Neuronal stem cell (in vitro differentiated cells): ENCODE data around the gene CPN2.

ENCODE experiments used
- DNase-seq: peaks from one replicate; pipeline ENCODE4 v3.0.0-alpha.2; 2013; ENCODE audit warnings: low spot score
- H2AFZ ChIP-seq: one replicate; pipeline ENCODE4 v1.6.1; 2013; ENCODE audit warnings: mild to moderate bottlenecking, low read length, inconsistent platforms
- H2AK5ac ChIP-seq: 2 replicates; pipeline ENCODE4 v1.6.1; 2013; ENCODE audit warnings: low read depth, mild to moderate bottlenecking, inconsistent platforms, low read length, moderate library complexity, mixed read lengths
- H2BK120ac ChIP-seq: 2 replicates; pipeline ENCODE4 v1.6.1; 2013; ENCODE audit warnings: low read depth, mild to moderate bottlenecking, inconsistent platforms, low read length, moderate library complexity, mixed read lengths
- H2BK12ac ChIP-seq: one replicate; pipeline ENCODE4 v1.6.1; 2013; ENCODE audit warnings: low read length, inconsistent platforms
- H2BK15ac ChIP-seq: 2 replicates; pipeline ENCODE4 v1.6.1; 2013; ENCODE audit warnings: mild to moderate bottlenecking, low read length, inconsistent platforms, mixed read lengths
- H2BK5ac ChIP-seq: one replicate; pipeline ENCODE4 v1.6.1; 2013; ENCODE audit warnings: inconsistent platforms, mild to moderate bottlenecking, low read length, moderate library complexity
- H3K14ac ChIP-seq: one replicate; pipeline ENCODE4 v1.6.1; 2013; ENCODE audit warnings: low read length, inconsistent platforms
- H3K18ac ChIP-seq: 2 replicates; pipeline ENCODE4 v1.6.1; 2013; ENCODE audit warnings: low read length, inconsistent platforms
- H3K23ac ChIP-seq: 2 replicates; pipeline ENCODE4 v1.6.1; 2013; ENCODE audit warnings: low read depth, mild to moderate bottlenecking, mixed read lengths, low read length, inconsistent platforms; ENCODE audit not compliant: poor library complexity
- H3K27ac ChIP-seq: replicated peaks from 3 replicates; pipeline ENCODE4 v1.5.1; 2013; ENCODE audit warnings: low read length, inconsistent platforms
- H3K27me3 ChIP-seq, 3 experiments: 2 replicates each; pipeline ENCODE4 v1.6.1; 2013; ENCODE audit warnings: low read length in 3 of 3, mild to moderate bottlenecking in 2 of 3, inconsistent platforms in 1 of 3, low read depth in 1 of 3, mixed read lengths in 1 of 3, moderate library complexity in 1 of 3; ENCODE audit not compliant: control insufficient read depth in 3 of 3, insufficient read depth in 3 of 3
- H3K36me3 ChIP-seq, 2 donors: replicated peaks in 1 of 2; 2 replicates each; pipeline ENCODE4 v1.6.1; 2013; ENCODE audit warnings: low read length in 2 of 2; ENCODE audit not compliant: control insufficient read depth in 2 of 2, insufficient read depth in 2 of 2
- H3K4ac ChIP-seq: 2 replicates; pipeline ENCODE4 v1.6.1; 2013; ENCODE audit warnings: inconsistent platforms, mild to moderate bottlenecking, low read length, moderate library complexity
- H3K4me1 ChIP-seq, 2 donors: 1 replicate in 1 of 2; 2 replicates in 1 of 2; pipeline ENCODE4 v1.6.1; 2013; ENCODE audit warnings: low read length in 2 of 2, low read depth in 1 of 2; ENCODE audit not compliant: control insufficient read depth in 2 of 2, insufficient read depth in 1 of 2
- H3K4me2 ChIP-seq: one replicate; pipeline ENCODE4 v1.6.1; 2013; ENCODE audit warnings: mild to moderate bottlenecking, low read length, inconsistent platforms; ENCODE audit not compliant: insufficient read depth, poor library complexity, severe bottlenecking
- H3K4me3 ChIP-seq, 2 donors: 2 replicates each; pipeline ENCODE4 v1.5.1; 2013; ENCODE audit warnings: low read length in 2 of 2, mild to moderate bottlenecking in 2 of 2, inconsistent platforms in 1 of 2, moderate library complexity in 1 of 2
- H3K79me1 ChIP-seq: one replicate; pipeline ENCODE4 v1.6.1; 2013; ENCODE audit warnings: low read depth, mild to moderate bottlenecking, inconsistent platforms, low read length, moderate library complexity
- H3K9ac ChIP-seq: one replicate; pipeline ENCODE4 v1.6.1; 2013; ENCODE audit warnings: mild to moderate bottlenecking, low read depth, low read length, inconsistent platforms; ENCODE audit not compliant: poor library complexity
- H3K9me3 ChIP-seq, 2 donors: replicated peaks in 1 of 2; 2 replicates each; pipeline versions ENCODE3 to v1.6.1; 2013; ENCODE audit warnings: low read length in 2 of 2, mild to moderate bottlenecking in 2 of 2, inconsistent platforms in 1 of 2, low read depth in 1 of 2, mixed read lengths in 1 of 2, moderate library complexity in 1 of 2; ENCODE audit not compliant: control insufficient read depth in 2 of 2, insufficient read depth in 1 of 2
- H4K8ac ChIP-seq: one replicate; pipeline ENCODE4 v1.6.1; 2013; ENCODE audit warnings: low read depth, mild to moderate bottlenecking, inconsistent platforms, low read length, moderate library complexity
- H4K91ac ChIP-seq: one replicate; pipeline ENCODE4 v1.6.1; 2013; ENCODE audit warnings: low read length, low read depth, mild to moderate bottlenecking, inconsistent platforms; ENCODE audit not compliant: poor library complexity
- WGBS, 2 donors: extraction: QIAGEN DNeasy Blood & Tissue Kit; methylation state at CpG; one replicate each; pipeline ENCODE4 v1.1.7; 2013; ENCODE audit warnings: missing lambda C conversion rate in 2 of 2, mixed read lengths in 1 of 2; ENCODE audit not compliant: insufficient read length in 2 of 2, insufficient replicate concordance in 1 of 2; ENCODE audit errors: extremely low coverage in 2 of 2; 5-methylcytosine and 5-hydroxymethylcytosine counted together

Gene CPN2

DNA sequence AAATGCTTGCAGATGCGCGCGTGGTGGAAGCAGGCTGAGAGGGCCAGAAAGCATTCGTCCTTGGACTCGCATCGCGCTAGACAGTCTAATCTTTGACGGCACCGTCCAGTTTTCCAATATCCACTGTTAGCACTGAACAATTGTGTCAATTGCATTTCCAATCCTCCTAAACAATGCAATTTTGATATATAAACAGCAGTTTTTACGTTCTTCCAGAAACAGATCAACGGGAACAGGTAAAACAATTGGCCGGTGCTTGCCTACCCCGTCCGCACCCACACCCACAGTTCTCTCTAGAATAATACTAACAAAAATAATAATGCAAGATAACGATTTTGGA is 17.2 kb downstream of the CPN2 start:
- Histone ChIP-seq H3K14ac (no peak overlapping the region), H3K18ac (no peak overlapping the region), H3K9ac (no peak overlapping the region), H4K8ac (no peak overlapping the region), H3K4me1 (peaks cover 6 to 12% of the 10 kb centered on the region in 2 donors), H3K4me2 (no peak overlapping the region), H2BK15ac (no peak overlapping the region), H2BK5ac (no peak overlapping the region), H2AK5ac (no peak overlapping the region), H3K23ac (no peak overlapping the region), H3K27ac (no peak overlapping the region), H4K91ac (no peak overlapping the region), H3K4me3 (no peak overlapping the region), H2BK120ac (no peak overlapping the region), H3K79me1 (no peaks in the 10 kb centered on the region), H3K27me3 (peaks cover 0 to 59% (median 15%) of the 10 kb centered on the region in 3 experiments), H3K36me3 (no peaks in the 10 kb centered on the region), H3K4ac (no peak overlapping the region), H2AFZ (peak overlapping the region; percentile 93), H2BK12ac (no peak overlapping the region), H3K9me3 (no peaks in the 10 kb centered on the region)
- WGBS, 2 donors: no CpG with 5 or more reads among the region's 15 CpGs
- DNase-seq: no peak

DNA sequence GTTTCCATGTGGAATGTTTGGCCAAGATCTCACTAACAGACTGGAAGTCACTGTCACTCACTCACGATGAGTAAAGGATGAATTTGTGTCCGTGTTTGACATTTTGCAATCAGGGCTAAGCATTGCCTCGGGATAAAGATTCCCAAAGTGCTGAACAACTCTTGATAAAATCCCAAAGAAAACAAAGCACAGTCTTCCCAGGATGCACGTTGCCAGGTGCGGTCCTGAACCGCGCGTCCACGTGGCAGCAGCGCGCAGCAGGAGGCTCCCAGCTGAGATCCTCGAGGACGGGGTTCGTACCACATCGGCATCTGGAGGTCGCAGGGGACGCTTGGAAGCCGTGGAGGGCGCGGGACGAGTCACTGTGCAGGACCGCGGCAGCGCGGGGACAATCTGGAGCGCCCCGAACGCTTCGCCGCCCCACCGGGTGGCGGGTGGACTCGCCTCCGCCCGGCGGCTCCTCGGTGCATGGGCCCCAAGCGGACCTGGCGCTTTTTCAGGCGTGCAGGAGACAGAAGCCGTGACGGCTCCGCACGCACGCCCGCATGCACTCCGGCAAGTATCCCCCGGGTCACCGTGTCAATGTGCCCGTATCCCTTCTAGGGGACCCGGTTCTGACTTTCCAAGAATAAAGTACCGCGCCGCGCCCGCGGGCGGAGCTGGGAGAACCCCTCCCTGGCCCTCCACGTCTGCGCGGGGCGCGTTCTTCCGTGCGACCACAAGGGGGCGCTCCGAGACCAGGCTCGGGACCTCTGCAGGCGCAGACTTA is 17.7 kb downstream of the CPN2 start:
- peak; percentile 86 for DNase-seq
- H2AFZ ChIP-seq: peak overlapping the region; percentile 93

DNA sequence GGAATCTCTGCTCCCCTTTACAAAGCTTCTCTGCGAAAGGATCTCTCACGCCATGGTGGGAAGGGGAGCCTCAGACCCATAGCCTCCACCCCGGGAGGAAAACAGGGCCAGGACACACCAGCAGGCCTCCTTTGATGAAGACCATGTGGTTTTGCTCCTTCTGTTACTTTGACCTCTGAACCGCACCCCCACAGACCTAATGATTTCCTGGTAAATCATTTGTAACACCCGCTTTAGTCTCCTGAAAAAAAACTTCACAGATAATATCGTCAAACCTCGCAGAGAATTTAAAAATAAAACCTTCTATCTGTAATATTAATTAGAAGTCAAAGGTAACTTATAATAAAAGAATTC is 18.3 kb downstream of the CPN2 start:
- Histone ChIP-seq H4K91ac (no peak overlapping the region), H3K4ac (no peak overlapping the region), H3K4me1 (peaks cover 7 to 12% of the 10 kb centered on the region in 2 donors), H3K9ac (no peak overlapping the region), H3K27ac (no peak overlapping the region), H2BK15ac (no peak overlapping the region), H3K27me3 (peaks cover 0 to 52% (median 15%) of the 10 kb centered on the region in 3 experiments), H2AK5ac (no peak overlapping the region), H3K14ac (no peak overlapping the region), H2BK5ac (no peak overlapping the region), H3K4me2 (no peak overlapping the region), H3K79me1 (no peaks in the 10 kb centered on the region), H2BK12ac (no peak overlapping the region), H3K9me3 (peaks cover 0 to under 1% of the 10 kb centered on the region in 2 donors), H2BK120ac (no peak overlapping the region), H3K36me3 (no peaks in the 10 kb centered on the region), H3K23ac (no peak overlapping the region), H3K18ac (no peak overlapping the region), H3K4me3 (no peak overlapping the region), H4K8ac (no peak overlapping the region), H2AFZ (no peak overlapping the region)
- WGBS, 2 donors: no CpG with 5 or more reads among the region's 7 CpGs
- no peak for DNase-seq

More for the DNA sequence above, 17.7 kb downstream of the CPN2 start:
- H3K4me3 ChIP-seq: peak overlapping the region; percentile 49 to 79
- no peaks in the 10 kb centered on the region for H3K36me3 ChIP-seq
- H4K91ac ChIP-seq: peak overlapping the region; percentile 3
- peaks cover 0 to 56% (median 15%) of the 10 kb centered on the region in 3 experiments for H3K27me3 ChIP-seq
- H2AK5ac ChIP-seq: no peak overlapping the region
- H2BK15ac ChIP-seq: peak overlapping the region; percentile 97
- H3K4me1 ChIP-seq: peaks cover 6 to 12% of the 10 kb centered on the region in 2 donors
- no peak overlapping the region for H2BK120ac ChIP-seq
- no peak overlapping the region for H2BK5ac ChIP-seq
- peak overlapping the region; percentile 80 for H3K4me2 ChIP-seq
- no peaks in the 10 kb centered on the region for H3K79me1 ChIP-seq
- H4K8ac ChIP-seq: no peak overlapping the region
- H3K9ac ChIP-seq: peak overlapping the region; percentile 47
- no peak overlapping the region for H3K27ac ChIP-seq
- peak overlapping the region; percentile 86 for H3K14ac ChIP-seq
- WGBS, 2 donors: no CpG with 5 or more reads among the region's 69 CpGs
- H3K23ac ChIP-seq: peak overlapping the region; percentile 45
- peak overlapping the region; percentile 91 for H3K18ac ChIP-seq
- no peaks in the 10 kb centered on the region for H3K9me3 ChIP-seq
- no peak overlapping the region for H3K4ac ChIP-seq
- H2BK12ac ChIP-seq: peak overlapping the region; percentile 87

DNA sequence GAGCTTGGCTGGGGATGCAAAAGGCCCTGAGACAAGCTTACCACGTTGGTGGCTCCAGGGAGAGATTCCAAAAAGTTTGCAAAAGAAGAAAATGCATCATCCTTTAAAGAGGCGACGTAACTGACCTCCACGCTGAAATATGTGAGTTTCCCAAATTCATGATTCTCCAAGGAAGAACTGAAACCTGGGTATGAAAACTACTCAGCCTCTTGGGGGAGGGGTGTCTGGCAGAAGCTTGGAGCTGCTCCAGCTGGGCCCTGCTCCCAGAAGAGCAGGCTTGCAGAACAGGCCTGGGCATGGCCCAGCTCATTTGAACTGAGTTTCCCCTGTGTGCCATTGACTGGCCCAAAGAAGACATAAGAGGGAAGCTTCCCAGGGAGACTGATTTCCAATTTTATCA is 20.5 kb downstream of the CPN2 start:
- H3K4me1 ChIP-seq: peaks cover 12 to 14% of the 10 kb centered on the region in 2 donors
- H3K4ac ChIP-seq: no peak overlapping the region
- H3K9ac ChIP-seq: no peak overlapping the region
- no peak overlapping the region for H2BK5ac ChIP-seq
- H3K18ac ChIP-seq: no peak overlapping the region
- no peak overlapping the region for H2BK12ac ChIP-seq
- no peak overlapping the region for H4K8ac ChIP-seq
- DNase-seq: no peak
- H3K4me2 ChIP-seq: no peak overlapping the region
- H3K4me3 ChIP-seq: no peak overlapping the region
- H3K14ac ChIP-seq: no peak overlapping the region
- peaks cover 10 to 17% of the 10 kb centered on the region in 2 donors for H3K9me3 ChIP-seq
- H3K79me1 ChIP-seq: peaks cover 8% of the 10 kb centered on the region
- H3K36me3 ChIP-seq: peaks cover 0 to 3% of the 10 kb centered on the region in 2 donors
- peaks cover 0 to 51% (median 27%) of the 10 kb centered on the region in 3 experiments for H3K27me3 ChIP-seq
- H2AK5ac ChIP-seq: no peak overlapping the region
- H2AFZ ChIP-seq: no peak overlapping the region
- H3K27ac ChIP-seq: no peak overlapping the region
- H2BK15ac ChIP-seq: peak overlapping the region; percentile 69
- no peak overlapping the region for H4K91ac ChIP-seq
- no peak overlapping the region for H3K23ac ChIP-seq
- no CpG with 5 or more reads among the region's 4 CpGs for WGBS, 2 donors
- H2BK120ac ChIP-seq: no peak overlapping the region
